Measurements from ENCODE around the gene CADM2.

DNA sequence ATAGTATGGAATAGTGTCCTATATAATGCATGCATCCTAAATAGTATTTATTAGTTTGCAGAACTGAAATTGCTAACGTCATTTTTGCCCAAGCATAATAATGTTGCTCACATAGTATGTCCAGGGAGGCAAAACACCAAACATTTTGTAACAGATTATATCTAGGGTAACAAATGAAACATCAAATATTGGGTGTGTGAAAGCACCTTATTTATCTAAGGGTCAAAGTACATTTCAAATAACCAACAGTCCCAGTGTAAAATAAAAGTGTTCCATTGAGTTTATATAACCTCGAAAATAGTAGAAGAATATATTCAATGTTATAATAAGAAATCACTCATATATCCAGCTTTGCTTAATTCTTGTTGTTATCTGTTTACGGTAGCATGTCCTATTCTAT is 363.1 kb downstream of the CADM2 start:
- TF ChIP-seq, protein P1, sequence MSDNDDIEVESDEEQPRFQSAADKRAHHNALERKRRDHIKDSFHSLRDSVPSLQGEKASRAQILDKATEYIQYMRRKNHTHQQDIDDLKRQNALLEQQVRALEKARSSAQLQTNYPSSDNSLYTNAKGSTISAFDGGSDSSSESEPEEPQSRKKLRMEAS (IDR thresholded peaks at IDR 0.05; ENCODE audit: insufficient read depth, insufficient read length), result no peak
- TF ChIP-seq EZH2 (IDR thresholded peaks at IDR 0.05; ENCODE audit: borderline replicate concordance, low read depth, low read length, severe bottlenecking) (no peak), POLR2A (IDR thresholded peaks at IDR 0.05; ENCODE audit: low read depth, low read length) (no peak), POLR2AphosphoS5 (IDR thresholded peaks at IDR 0.05; ENCODE audit: insufficient read depth, low read depth, low read length) (no peak), MYC (IDR thresholded peaks at IDR 0.05; ENCODE audit: low read depth, low read length) (no peak), JUN (IDR thresholded peaks at IDR 0.05; ENCODE audit: borderline replicate concordance, insufficient read depth, insufficient read length, low read depth) (no peak)
- TF ChIP-seq, protein P2, sequence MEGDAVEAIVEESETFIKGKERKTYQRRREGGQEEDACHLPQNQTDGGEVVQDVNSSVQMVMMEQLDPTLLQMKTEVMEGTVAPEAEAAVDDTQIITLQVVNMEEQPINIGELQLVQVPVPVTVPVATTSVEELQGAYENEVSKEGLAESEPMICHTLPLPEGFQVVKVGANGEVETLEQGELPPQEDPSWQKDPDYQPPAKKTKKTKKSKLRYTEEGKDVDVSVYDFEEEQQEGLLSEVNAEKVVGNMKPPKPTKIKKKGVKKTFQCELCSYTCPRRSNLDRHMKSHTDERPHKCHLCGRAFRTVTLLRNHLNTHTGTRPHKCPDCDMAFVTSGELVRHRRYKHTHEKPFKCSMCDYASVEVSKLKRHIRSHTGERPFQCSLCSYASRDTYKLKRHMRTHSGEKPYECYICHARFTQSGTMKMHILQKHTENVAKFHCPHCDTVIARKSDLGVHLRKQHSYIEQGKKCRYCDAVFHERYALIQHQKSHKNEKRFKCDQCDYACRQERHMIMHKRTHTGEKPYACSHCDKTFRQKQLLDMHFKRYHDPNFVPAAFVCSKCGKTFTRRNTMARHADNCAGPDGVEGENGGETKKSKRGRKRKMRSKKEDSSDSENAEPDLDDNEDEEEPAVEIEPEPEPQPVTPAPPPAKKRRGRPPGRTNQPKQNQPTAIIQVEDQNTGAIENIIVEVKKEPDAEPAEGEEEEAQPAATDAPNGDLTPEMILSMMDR (IDR thresholded peaks at IDR 0.05; ENCODE audit: extremely low read depth in 1 of 2, insufficient read depth in 1 of 2, low read depth in 1 of 2, low read length in 2 of 2), result no peak
